CD1c-positive myeloid dendritic cell (primary cell): ENCODE measurements around the gene RFX1.
"Not testable (repeated sequence)": the region's sequence is repeated elsewhere in the genome, so short reads cannot be mapped to it uniquely, and the experiment has no call there.

Experiments
- DNase-seq: peaks from one replicate; pipeline ENCODE4 v3.0.0-alpha.2; 2016; ENCODE audit errors: extremely low spot score

The RFX1 gene

GRCh38 chr19:14027856-14028450 is 21.8 kb upstream of the RFX1 start, which contains the start of gene RLN3:
RLN3 (plus strand) TSS chr19:14028148; CDS start chr19:14028205, 57 bp downstream.
- DNase-seq = no peak

- not testable (repeated sequence) for DNase-seq
Measured at GRCh38 chr19:14026652-14027192, 20.6 kb upstream of the RFX1 start.

- peak; percentile 85 for DNase-seq
Measured at GRCh38 chr19:14023404-14024235, 17.5 kb upstream of the RFX1 start.

- DNase-seq = no peak
Measured at GRCh38 chr19:14022469-14022868, 16.3 kb upstream of the RFX1 start.

GRCh38 chr19:14021474-14021873 is 15.4 kb upstream of the RFX1 start:
- DNase-seq = peak; percentile 33

GRCh38 chr19:14019739-14020138 is 13.6 kb upstream of the RFX1 start:
- not testable (repeated sequence) for DNase-seq

GRCh38 chr19:14019100-14019499 is 13.0 kb upstream of the RFX1 start:
- DNase-seq = peak; percentile 61

- no peak for DNase-seq
Measured at GRCh38 chr19:14015524-14016035, 9.5 kb upstream of the RFX1 start.

- no peak for DNase-seq
Measured at GRCh38 chr19:14012378-14012915, 6.3 kb upstream of the RFX1 start.

- no peak for DNase-seq
Measured at GRCh38 chr19:14006766-14007562, 844 bp upstream of the RFX1 start.

GRCh38 chr19:14005349-14006084 is 603 bp downstream of the RFX1 start:
- DNase-seq = peak; percentile 93

- peak; percentile 95 for DNase-seq
Measured at GRCh38 chr19:14004619-14005348, 1.3 kb downstream of the RFX1 start.

- no peak for DNase-seq
Measured at GRCh38 chr19:14003251-14004055, 2.7 kb downstream of the RFX1 start.

- DNase-seq = no peak
Measured at GRCh38 chr19:14002571-14003250, 3.4 kb downstream of the RFX1 start.

- no peak for DNase-seq
Measured at GRCh38 chr19:14000691-14001375, 5.3 kb downstream of the RFX1 start.

- DNase-seq = no peak
Measured at GRCh38 chr19:13999085-13999484, 7.0 kb downstream of the RFX1 start.

- no peak for DNase-seq
Measured at GRCh38 chr19:13998426-13998825, 7.7 kb downstream of the RFX1 start.

GRCh38 chr19:13997631-13997962 is 8.5 kb downstream of the RFX1 start:
- no peak for DNase-seq
